HFFc6 (cell line): ENCODE results near the gene TFDP2. TPM values are rescaled to one million over a fixed set of nuclear protein-coding genes. Genes with fewer than 3 reads are reported as not detected.

Experiments used
- DNase-seq: peaks from one replicate; pipeline ENCODE4 v3.0.0-alpha.2; 2018
- H3K27ac Mint-ChIP-seq: 2 replicates; pipeline ENCODE4 v1.8.0; 2020; ENCODE audit warnings: mild to moderate bottlenecking, mixed read lengths
- H3K27me3 Mint-ChIP-seq: 2 replicates; pipeline ENCODE4 v1.8.0; 2021; ENCODE audit warnings: mild to moderate bottlenecking, moderate library complexity, mixed read lengths; ENCODE audit not compliant: insufficient read depth
- H3K36me3 Mint-ChIP-seq: 2 replicates; pipeline ENCODE4 v1.8.0; 2021; ENCODE audit warnings: low read depth, mixed read lengths
- H3K4me1 Mint-ChIP-seq: 2 replicates; pipeline ENCODE4 v1.8.0; 2020; ENCODE audit warnings: low read depth, mixed read lengths
- H3K4me3 Mint-ChIP-seq: 2 replicates; pipeline ENCODE4 v1.8.0; 2020; ENCODE audit warnings: mild to moderate bottlenecking, moderate library complexity, mixed read lengths
- H3K9me3 Mint-ChIP-seq: 2 replicates; pipeline ENCODE4 v1.8.0; 2020; ENCODE audit warnings: mild to moderate bottlenecking, mixed read lengths
- CTCF ChIP-seq: fragments of 200-600 bp; sonication (generic); IDR thresholded peaks from 2 replicates; pipeline ENCODE4 v1.5.0; 2021; ENCODE audit warnings: antibody characterized with exemption, mild to moderate bottlenecking
- total RNA-seq, 6 experiments: library from RNA; stranded (reverse); fragmentation: NEBNext Ultra II Directional; extraction: Animal tissue kit (Norgen Biotek cat#: 25700); gene quantifications; 2 replicates in 1 of 6; 3 replicates in 5 of 6; pipeline ENCODE4 v1.2.3, GENCODE V29; 2021

TFDP2 gene
- total RNA-seq, 6 experiments from 2014 or later, result 22.0 to 34.1 (median 27.6) TPM

- no peak for TF ChIP-seq CTCF
- Mint-ChIP-seq H3K27me3 (no peaks in the 10 kb centered on the region), H3K4me3 (no peak overlapping the region), H3K4me1 (no peaks in the 10 kb centered on the region), H3K9me3 (no peaks in the 10 kb centered on the region), H3K27ac (no peak overlapping the region), H3K36me3 (no peaks in the 10 kb centered on the region)
- no peak for DNase-seq
Observed at GRCh38 chr3:141972399-141972798, 176.9 kb downstream of the TFDP2 start.

- Mint-ChIP-seq H3K27ac (no peak overlapping the region), H3K4me1 (no peaks in the 10 kb centered on the region), H3K9me3 (no peaks in the 10 kb centered on the region)
Observed at GRCh38 chr3:141971571-141971970, 177.8 kb downstream of the TFDP2 start.

DNA sequence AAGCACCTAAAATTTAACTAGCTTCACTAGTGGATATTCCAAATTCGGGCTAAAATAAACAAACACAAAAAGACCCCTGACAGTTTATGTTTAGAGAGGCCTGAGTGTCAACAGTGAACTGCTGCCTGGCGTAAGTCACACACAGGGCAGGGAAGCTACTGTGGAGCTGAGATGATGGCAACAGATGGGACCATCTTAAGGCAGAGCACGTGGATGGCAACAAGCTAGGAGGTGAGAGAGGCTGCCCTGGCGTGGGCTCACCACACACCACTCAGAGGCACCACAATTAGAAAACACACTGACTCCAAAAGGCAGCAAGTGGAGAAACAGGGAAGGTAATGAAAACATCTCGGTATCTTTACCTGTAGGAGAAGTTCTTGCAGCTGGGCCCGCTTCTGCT is 179.6 kb downstream of the TFDP2 start:
- Mint-ChIP-seq H3K4me1 (no peaks in the 10 kb centered on the region), H3K27me3 (no peaks in the 10 kb centered on the region), H3K27ac (no peak overlapping the region), H3K36me3 (no peaks in the 10 kb centered on the region), H3K4me3 (no peak overlapping the region), H3K9me3 (no peaks in the 10 kb centered on the region)
- DNase-seq, result no peak
- no peak for TF ChIP-seq CTCF

More at GRCh38 chr3:141971571-141971970, 177.8 kb downstream of the TFDP2 start:
- DNase-seq, result no peak
- Mint-ChIP-seq H3K4me3 (no peak overlapping the region), H3K27me3 (no peaks in the 10 kb centered on the region), H3K36me3 (no peaks in the 10 kb centered on the region)
- no peak for TF ChIP-seq CTCF

DNA sequence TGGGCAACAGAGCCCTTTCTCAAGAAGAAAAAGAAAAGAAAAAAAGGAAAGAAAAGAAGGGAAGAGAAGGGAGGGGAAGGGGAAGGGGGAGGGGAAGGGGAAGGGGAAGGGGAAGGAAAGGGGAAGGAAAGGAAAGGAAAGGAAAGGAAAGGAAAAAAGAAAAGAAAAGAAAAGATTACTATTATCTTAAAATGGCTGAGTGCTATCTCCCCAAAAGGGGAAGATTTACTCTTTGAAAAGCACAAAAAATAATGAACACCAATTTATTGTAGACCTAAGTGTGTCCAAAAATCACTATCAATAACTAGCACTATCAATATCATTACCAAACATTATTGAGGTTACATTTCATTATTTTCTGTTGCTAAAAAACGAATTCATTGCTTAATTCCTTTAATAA is 183.9 kb downstream of the TFDP2 start:
- Mint-ChIP-seq H3K9me3 (no peaks in the 10 kb centered on the region), H3K4me3 (no peak overlapping the region), H3K27ac (no peak overlapping the region), H3K36me3 (no peaks in the 10 kb centered on the region), H3K27me3 (no peaks in the 10 kb centered on the region), H3K4me1 (peaks cover 21% of the 10 kb centered on the region)
- DNase-seq, result no peak
- no peak for TF ChIP-seq CTCF

DNA sequence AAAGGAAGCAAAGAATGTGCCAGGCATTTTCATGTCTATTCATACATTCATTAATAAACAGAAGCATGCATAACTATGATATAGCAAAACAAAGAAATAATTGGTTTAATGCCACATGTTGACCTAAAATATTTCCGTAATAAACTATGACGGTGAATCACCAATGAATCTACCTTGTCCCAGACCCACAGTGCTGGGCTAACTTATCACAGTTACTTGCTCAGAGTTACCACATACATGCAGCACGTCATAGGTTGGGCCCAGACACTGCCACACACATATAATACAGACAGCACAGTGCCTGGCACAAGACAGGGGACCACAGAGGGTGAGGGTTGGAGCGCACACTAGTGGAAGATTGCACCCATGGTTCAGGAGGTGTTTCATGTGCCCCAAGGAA is 186.0 kb downstream of the TFDP2 start:
- Mint-ChIP-seq H3K4me1 (peaks cover 36% of the 10 kb centered on the region), H3K4me3 (no peak overlapping the region), H3K27me3 (no peaks in the 10 kb centered on the region), H3K9me3 (no peaks in the 10 kb centered on the region), H3K36me3 (peaks cover 2% of the 10 kb centered on the region; the same call in 1 of the 2 replicates), H3K27ac (no peak overlapping the region)
- DNase-seq, result peak; percentile 26
- TF ChIP-seq CTCF, result no peak

DNA sequence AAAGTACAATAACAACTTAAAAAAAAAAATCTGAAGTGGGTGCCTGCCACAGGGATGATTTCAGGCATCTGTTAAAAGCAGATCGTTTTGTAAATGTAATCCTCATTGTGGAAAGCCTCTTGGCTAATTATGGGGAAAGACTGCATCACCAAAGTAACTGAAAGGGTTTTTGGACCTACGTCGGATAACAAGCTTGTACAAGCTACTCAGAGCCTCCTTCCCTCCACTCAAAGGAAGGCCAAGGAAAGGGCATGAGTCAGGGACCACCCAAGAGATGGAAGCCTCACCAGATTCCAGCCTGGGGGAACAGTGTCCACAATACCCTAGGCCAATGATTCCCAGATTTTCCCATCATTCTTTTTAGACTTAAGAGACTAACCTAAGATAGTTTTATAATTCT is 188.6 kb downstream of the TFDP2 start:
- H3K36me3 Mint-ChIP-seq, result peaks cover 7% of the 10 kb centered on the region
- peaks cover 36% of the 10 kb centered on the region for H3K4me1 Mint-ChIP-seq
- no peaks in the 10 kb centered on the region for H3K27me3 Mint-ChIP-seq
- TF ChIP-seq CTCF, result no peak
- peak; percentile 14 for DNase-seq
- peak overlapping the region; percentile 92 for H3K27ac Mint-ChIP-seq
- no peaks in the 10 kb centered on the region for H3K9me3 Mint-ChIP-seq
- H3K4me3 Mint-ChIP-seq, result peak overlapping the region; percentile 73; the same call in 1 of the 2 replicates
